Lung (tissue), 12 donors: ENCODE measurements around the gene ALKBH4. TPM values are rescaled to one million over a fixed set of nuclear protein-coding genes. Genes with fewer than 3 reads are reported as not detected.

Source experiments
- ATAC-seq: fragments of 200-7000 bp; cut with Tn5 transposase; one replicate; pipeline ENCODE4 v1.9.1; 2020; ENCODE audit warnings: moderate number of reproducible peaks; ENCODE audit not compliant: insufficient read depth, low FRiP score
- DNase-seq, 3 donors: peaks; one replicate each; pipeline ENCODE4 v3.0.0-alpha.2; 2013 to 2017
- H3K27ac ChIP-seq, 2 donors: one replicate each; pipeline ENCODE4 v1.5.1; 2013; ENCODE audit warnings: mild to moderate bottlenecking in 2 of 2, moderate library complexity in 2 of 2, control low read depth in 1 of 2, inconsistent platforms in 1 of 2, low read depth in 1 of 2, low read length in 1 of 2
- H3K27me3 ChIP-seq, 3 donors: one replicate each; pipeline ENCODE4 v1.5.1; 2013; ENCODE audit warnings: low read length in 2 of 3; ENCODE audit not compliant: control insufficient read depth in 3 of 3, insufficient read depth in 3 of 3
- H3K36me3 ChIP-seq, 4 donors: one replicate each; pipeline ENCODE4 v1.5.1; 2013; ENCODE audit warnings: low read length in 4 of 4, mild to moderate bottlenecking in 1 of 4, moderate library complexity in 1 of 4; ENCODE audit not compliant: control insufficient read depth in 4 of 4, insufficient read depth in 4 of 4
- H3K4me1 ChIP-seq, 5 donors: one replicate each; pipeline ENCODE4 v1.5.1; 2013; ENCODE audit warnings: low read length in 5 of 5, mild to moderate bottlenecking in 2 of 5, moderate library complexity in 1 of 5; ENCODE audit not compliant: control insufficient read depth in 5 of 5, insufficient read depth in 5 of 5
- H3K4me3 ChIP-seq: one replicate; pipeline ENCODE4 v1.5.1; 2013; ENCODE audit warnings: mild to moderate bottlenecking, control low read depth, moderate library complexity
- H3K9ac ChIP-seq, 2 donors: one replicate each; pipeline ENCODE4 v1.5.1; 2013; ENCODE audit warnings: low read length in 2 of 2, control low read depth in 1 of 2; ENCODE audit not compliant: insufficient read depth in 1 of 2
- H3K9me3 ChIP-seq, 4 donors: one replicate each; pipeline ENCODE4 v1.5.1; 2013; ENCODE audit warnings: low read length in 3 of 4, mild to moderate bottlenecking in 1 of 4, moderate library complexity in 1 of 4; ENCODE audit not compliant: control insufficient read depth in 4 of 4, insufficient read depth in 3 of 4
- CTCF ChIP-seq: IDR thresholded peaks from 2 replicates; pipeline ENCODE4 v1.5.1; 2012; ENCODE audit warnings: mild to moderate bottlenecking; ENCODE audit errors: control extremely low read depth, extremely low read depth
- WGBS, 2 donors: extraction: QIAGEN DNeasy Blood & Tissue Kit; methylation state at CpG; one replicate each; pipeline ENCODE4 v1.1.7; 2013; 5-methylcytosine and 5-hydroxymethylcytosine counted together
- polyA plus RNA-seq, 2 donors: library from polyadenylated mRNA; stranded (reverse); fragments of 200-250 nt; gene quantifications; one replicate each; pipeline ENCODE4 v1.2.1, GENCODE V29; 2013
- total RNA-seq, 2 donors: library from RNA; depleted of rRNA in 1 of 2; stranded (reverse); fragments of >200 nt in 1 of 2; gene quantifications; one replicate each; pipeline ENCODE4 v1.2.1, GENCODE V29; 2014 to 2021
- donor health status: control.
- donor health status: control.
- donor health status: Bipolar disorder and iron deficiency.
- donor health status: healthy.
- donor health status: DM: yes; HTN: yes; CAD: no.

The ALKBH4 gene
- total and polyA plus RNA-seq, 4 donors = 7.9 to 13.8 (median 10.3) TPM

- Histone ChIP-seq H3K36me3 (peaks cover 7 to 34% (median 25%) of the 10 kb centered on the region in 4 donors), H3K9me3 (peaks cover 0 to 2% (median 0%) of the 10 kb centered on the region in 4 donors), H3K27me3 (no peaks in the 10 kb centered on the region), H3K9ac (no peak overlapping the region), H3K4me3 (no peak overlapping the region), H3K4me1 (no peaks in the 10 kb centered on the region), H3K27ac (no peak overlapping the region)
- WGBS, 2 donors = 89 to 95% methylated on average over 10 of the region's 10 CpGs
- TF ChIP-seq CTCF = no peak
- DNase-seq (no peak), ATAC-seq (no peak)
Observed at GRCh38 chr7:102421706-102422240, 42.9 kb downstream of the ALKBH4 start.

- 93 to 96% methylated on average over 5 of the region's 5 CpGs for WGBS, 2 donors
- no peak for DNase-seq
- H3K9me3 ChIP-seq = no peaks in the 10 kb centered on the region
- no peaks in the 10 kb centered on the region for H3K4me1 ChIP-seq
- no peak for ATAC-seq
- no peaks in the 10 kb centered on the region for H3K27me3 ChIP-seq
- H3K27ac ChIP-seq = no peak overlapping the region
- no peak for TF ChIP-seq CTCF
- H3K9ac ChIP-seq = no peak overlapping the region
- peaks cover 7 to 29% (median 18%) of the 10 kb centered on the region in 4 donors for H3K36me3 ChIP-seq
- no peak overlapping the region for H3K4me3 ChIP-seq
Observed at GRCh38 chr7:102418592-102418991, 46.1 kb downstream of the ALKBH4 start.

GRCh38 chr7:102417105-102417504 lies 47.6 kb downstream of the ALKBH4 start:
- Histone ChIP-seq H3K9me3 (no peaks in the 10 kb centered on the region), H3K36me3 (peaks cover 7 to 35% (median 20%) of the 10 kb centered on the region in 4 donors), H3K9ac (no peak overlapping the region), H3K27me3 (no peaks in the 10 kb centered on the region), H3K27ac (no peak overlapping the region), H3K4me3 (no peak overlapping the region), H3K4me1 (no peaks in the 10 kb centered on the region)
- DNase-seq (no peak), ATAC-seq (no peak)
- WGBS, 2 donors = 62 to 65% methylated on average over 3 of the region's 3 CpGs
- TF ChIP-seq CTCF = no peak

GRCh38 chr7:102416406-102416805 lies 48.3 kb downstream of the ALKBH4 start:
- no peak for DNase-seq
- Histone ChIP-seq H3K4me3 (no peak overlapping the region), H3K4me1 (no peaks in the 10 kb centered on the region), H3K9me3 (no peaks in the 10 kb centered on the region), H3K36me3 (peaks cover 7 to 32% (median 20%) of the 10 kb centered on the region in 4 donors), H3K27ac (peak overlapping the region in 1 of 2 donors; percentile 27), H3K27me3 (no peaks in the 10 kb centered on the region), H3K9ac (no peak overlapping the region)
- WGBS, 2 donors = 92 to 94% methylated on average over 6 of the region's 6 CpGs
- ATAC-seq = no peak
- TF ChIP-seq CTCF = no peak
